ENCODE data around the gene RPS6KB2.

- TF ChIP-seq POLR2A (IDR thresholded peaks at IDR 0.05; ENCODE audit: low read depth, low read length) (no peak), MXI1 (IDR thresholded peaks at IDR 0.05; ENCODE audit: borderline replicate concordance, low read depth, low read length) (no peak), CTCF (conservative IDR thresholded peaks at IDR 0.05; ENCODE audit: low read depth, low read length) (no peak), MAZ (IDR thresholded peaks at IDR 0.05; ENCODE audit: borderline replicate concordance, low read depth, low read length) (no peak), RCOR1 (IDR thresholded peaks at IDR 0.05; ENCODE audit: insufficient replicate concordance, low read length) (no peak)
Measured at GRCh38 chr11:67463680-67464410, 35.6 kb downstream of the RPS6KB2 start.
